ENCODE data around the gene ARHGDIG.
A peak's percentile ranks its signal among the peaks of the same experiment; 100 is the strongest.
"Not testable (repeated sequence)": the region's sequence is repeated elsewhere in the genome, so short reads cannot be mapped to it uniquely, and the experiment has no call there.

The ARHGDIG gene

DNA sequence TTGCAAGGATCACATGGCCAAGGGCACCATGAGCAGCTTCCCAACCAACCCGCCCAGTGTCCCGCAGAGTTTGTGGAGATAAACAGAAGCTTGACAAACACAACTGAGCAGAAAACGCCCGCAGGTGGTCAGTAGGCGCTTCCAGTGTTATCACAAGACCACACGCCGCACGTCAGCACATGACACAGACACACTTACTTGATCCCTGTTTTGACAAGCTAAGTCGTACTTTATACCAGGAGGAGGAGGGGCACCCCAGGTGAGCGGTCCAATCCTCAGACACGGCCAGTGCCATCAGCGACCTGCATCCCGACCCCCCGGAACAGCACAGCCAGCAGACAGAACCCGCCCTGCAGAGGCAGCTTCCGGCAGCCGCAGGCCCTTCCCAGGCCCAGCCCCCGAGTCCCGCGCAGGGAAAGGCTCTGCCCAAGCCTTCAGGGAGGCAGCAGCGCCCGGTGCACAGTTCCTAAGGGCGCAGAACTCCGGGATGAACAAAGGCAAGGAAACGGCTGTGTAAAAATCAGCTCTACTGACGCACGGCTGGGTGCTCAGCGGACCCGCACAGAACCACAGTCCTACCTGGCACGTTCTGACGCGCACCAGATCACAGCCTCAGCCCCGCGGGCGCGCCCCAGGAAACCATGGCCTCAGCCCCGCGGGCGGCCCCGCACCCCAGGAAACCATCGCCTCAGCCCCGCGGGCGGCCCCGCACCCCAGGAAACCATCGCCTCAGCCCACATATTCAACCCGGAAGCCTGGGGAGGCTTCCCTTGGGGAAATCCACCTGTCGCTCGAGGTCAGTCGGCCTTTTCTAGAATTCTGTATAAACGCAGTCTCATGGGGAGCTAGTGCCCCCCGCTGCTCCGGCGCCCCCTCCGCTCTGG, 44.3 kb downstream of the ARHGDIG start:
- peak; percentile 8 to 39 for DNase-seq (ENCODE audit: low read depth in 1 of 2, low spot score in 1 of 2)

GRCh38 chr16:325375-326145, 45.2 kb downstream of the ARHGDIG start:
- no peak for DNase-seq (ENCODE audit: low read depth in 1 of 2, low spot score in 1 of 2)

DNA sequence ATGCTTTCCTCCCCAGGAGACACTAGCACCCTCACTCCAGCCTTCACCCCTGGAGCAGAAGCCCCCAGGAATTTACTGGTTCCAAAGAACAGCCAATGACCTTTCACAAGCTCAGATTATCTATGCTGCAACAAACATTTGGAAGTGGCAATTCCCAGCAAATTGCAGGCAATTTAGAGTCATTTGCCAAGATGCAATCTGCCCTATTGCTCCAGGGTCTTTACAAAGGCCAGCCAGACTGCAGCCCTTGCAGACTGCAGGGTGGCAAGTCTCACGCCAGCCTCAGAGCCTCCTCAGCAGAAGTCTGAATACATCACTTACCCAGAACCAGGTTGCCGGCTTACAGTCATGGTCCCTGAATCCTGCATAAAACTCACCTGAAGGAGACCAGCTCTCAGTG, 50.4 kb downstream of the ARHGDIG start:
- DNase-seq (ENCODE audit: low read depth in 1 of 2, low spot score in 1 of 2): no peak

GRCh38 chr16:331181-331814, 50.9 kb downstream of the ARHGDIG start:
- DNase-seq (ENCODE audit: low read depth in 1 of 2, low spot score in 1 of 2): not testable (repeated sequence)
